ENCODE measurements around the gene STIMATE. TPM values are rescaled to one million over a fixed set of nuclear protein-coding genes. Genes with fewer than 3 reads are reported as not detected.
A peak's percentile ranks its signal among the peaks of the same experiment; 100 is the strongest.

Gene STIMATE
- total and polyA plus RNA-seq, 9 of the 15 experiments (the other 6 are each of a cell fraction or from before 2014, with no cell fraction given), result 0.14 to 7.7 (median 4.9) TPM

DNA sequence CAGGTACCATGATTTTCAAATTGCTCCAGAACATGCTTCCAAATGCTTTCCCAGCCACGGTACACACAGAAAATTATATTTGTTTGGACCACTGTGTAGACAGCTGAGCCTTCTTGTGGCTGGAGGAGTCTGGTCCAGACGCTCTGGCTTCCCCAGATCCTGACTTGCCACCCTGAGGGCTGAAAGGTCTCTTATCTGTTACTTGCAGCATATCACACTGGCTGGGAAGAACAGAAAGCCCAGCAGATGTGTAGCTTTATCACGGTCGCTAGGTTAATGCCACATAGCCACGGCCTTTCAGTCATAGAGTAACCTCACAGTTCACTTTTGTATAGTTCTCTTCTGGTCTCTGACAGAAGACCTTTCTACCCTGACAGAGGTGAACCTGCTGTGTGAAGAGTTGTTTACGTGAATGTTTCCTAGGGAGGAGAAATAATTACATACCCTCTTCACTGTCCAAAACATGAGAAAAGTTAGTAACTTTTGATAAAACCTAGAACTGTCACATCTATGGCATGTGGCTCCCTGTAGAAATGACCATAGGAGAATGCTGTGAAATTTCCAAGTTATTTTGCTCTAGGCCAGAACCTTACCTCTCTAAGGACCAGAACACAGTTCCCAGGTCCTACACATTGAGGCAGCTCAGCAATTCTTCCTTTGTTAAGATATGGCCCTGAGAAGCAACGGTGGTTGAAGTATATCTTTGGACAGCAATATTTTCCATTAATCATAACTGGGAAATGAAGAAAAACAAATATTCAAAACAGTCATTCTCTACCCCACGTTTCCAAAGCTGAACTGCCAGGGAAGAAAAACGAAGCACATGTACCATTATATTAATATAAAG lies 15.8 kb upstream of the STIMATE start (continued):
- TF ChIP-seq TBL1XR1 (IDR thresholded peaks at IDR 0.05; ENCODE audit: low read length in 2 of 2) (peak; percentile 65 to 91; a peak in 3 of 4 replicates), RBBP5 (IDR thresholded peaks at IDR 0.05; ENCODE audit: borderline replicate concordance, insufficient read depth, low read length, poor library complexity, severe bottlenecking) (no peak), FOXM1 (IDR thresholded peaks at IDR 0.05; ENCODE audit: low read depth) (peak; percentile 88), FOXM1 (CRISPR knock-in tag; IDR thresholded peaks at IDR 0.05; ENCODE audit: low read depth) (no peak), ZNF24 (IDR thresholded peaks at IDR 0.05) (no peak), HNRNPUL1 (IDR thresholded peaks at IDR 0.05; ENCODE audit: low read length) (no peak), NCOR1 (IDR thresholded peaks at IDR 0.05) (peak; percentile 96), TAL1 (IDR thresholded peaks at IDR 0.05) (peak; percentile 96), ZNF707 (CRISPR knock-in tag; conservative IDR thresholded peaks at IDR 0.05) (no peak), JUNB (CRISPR knock-in tag; conservative IDR thresholded peaks at IDR 0.05) (no peak), RNF2 (IDR thresholded peaks at IDR 0.05) (no peak), HDAC1 (IDR thresholded peaks at IDR 0.05) (peak in 1 of 2 experiments; percentile 70; a peak in 1 of 4 replicates), ZKSCAN8 (CRISPR knock-in tag; IDR thresholded peaks at IDR 0.05) (peak; percentile 72; the same call in 1 of the 2 replicates), ZNF140 (CRISPR knock-in tag; IDR thresholded peaks at IDR 0.05) (no peak), ZNF780A (CRISPR knock-in tag; IDR thresholded peaks at IDR 0.05) (no peak), STAT5A (IDR thresholded peaks at IDR 0.05; ENCODE audit: borderline replicate concordance, low read length) (peak; percentile 87), JUND (IDR thresholded peaks at IDR 0.05; ENCODE audit: borderline replicate concordance, low read depth, low read length) (peak; percentile 49; the same call in 1 of the 2 replicates), JUND (tag; IDR thresholded peaks at IDR 0.05; ENCODE audit: borderline replicate concordance, low read depth, low read length) (no peak; the same call in 2 of the 3 replicates), ELF2 (CRISPR knock-in tag; IDR thresholded peaks at IDR 0.05) (no peak), SMARCC2 (IDR thresholded peaks at IDR 0.05; ENCODE audit: low read depth) (peak; percentile 79; the same call in 1 of the 2 replicates), SNIP1 (IDR thresholded peaks at IDR 0.05; ENCODE audit: low read depth) (no peak), HDAC3 (IDR thresholded peaks at IDR 0.05; ENCODE audit: borderline replicate concordance, partially characterized antibody) (peak; percentile 86)
- TF ChIP-seq, protein P1, sequence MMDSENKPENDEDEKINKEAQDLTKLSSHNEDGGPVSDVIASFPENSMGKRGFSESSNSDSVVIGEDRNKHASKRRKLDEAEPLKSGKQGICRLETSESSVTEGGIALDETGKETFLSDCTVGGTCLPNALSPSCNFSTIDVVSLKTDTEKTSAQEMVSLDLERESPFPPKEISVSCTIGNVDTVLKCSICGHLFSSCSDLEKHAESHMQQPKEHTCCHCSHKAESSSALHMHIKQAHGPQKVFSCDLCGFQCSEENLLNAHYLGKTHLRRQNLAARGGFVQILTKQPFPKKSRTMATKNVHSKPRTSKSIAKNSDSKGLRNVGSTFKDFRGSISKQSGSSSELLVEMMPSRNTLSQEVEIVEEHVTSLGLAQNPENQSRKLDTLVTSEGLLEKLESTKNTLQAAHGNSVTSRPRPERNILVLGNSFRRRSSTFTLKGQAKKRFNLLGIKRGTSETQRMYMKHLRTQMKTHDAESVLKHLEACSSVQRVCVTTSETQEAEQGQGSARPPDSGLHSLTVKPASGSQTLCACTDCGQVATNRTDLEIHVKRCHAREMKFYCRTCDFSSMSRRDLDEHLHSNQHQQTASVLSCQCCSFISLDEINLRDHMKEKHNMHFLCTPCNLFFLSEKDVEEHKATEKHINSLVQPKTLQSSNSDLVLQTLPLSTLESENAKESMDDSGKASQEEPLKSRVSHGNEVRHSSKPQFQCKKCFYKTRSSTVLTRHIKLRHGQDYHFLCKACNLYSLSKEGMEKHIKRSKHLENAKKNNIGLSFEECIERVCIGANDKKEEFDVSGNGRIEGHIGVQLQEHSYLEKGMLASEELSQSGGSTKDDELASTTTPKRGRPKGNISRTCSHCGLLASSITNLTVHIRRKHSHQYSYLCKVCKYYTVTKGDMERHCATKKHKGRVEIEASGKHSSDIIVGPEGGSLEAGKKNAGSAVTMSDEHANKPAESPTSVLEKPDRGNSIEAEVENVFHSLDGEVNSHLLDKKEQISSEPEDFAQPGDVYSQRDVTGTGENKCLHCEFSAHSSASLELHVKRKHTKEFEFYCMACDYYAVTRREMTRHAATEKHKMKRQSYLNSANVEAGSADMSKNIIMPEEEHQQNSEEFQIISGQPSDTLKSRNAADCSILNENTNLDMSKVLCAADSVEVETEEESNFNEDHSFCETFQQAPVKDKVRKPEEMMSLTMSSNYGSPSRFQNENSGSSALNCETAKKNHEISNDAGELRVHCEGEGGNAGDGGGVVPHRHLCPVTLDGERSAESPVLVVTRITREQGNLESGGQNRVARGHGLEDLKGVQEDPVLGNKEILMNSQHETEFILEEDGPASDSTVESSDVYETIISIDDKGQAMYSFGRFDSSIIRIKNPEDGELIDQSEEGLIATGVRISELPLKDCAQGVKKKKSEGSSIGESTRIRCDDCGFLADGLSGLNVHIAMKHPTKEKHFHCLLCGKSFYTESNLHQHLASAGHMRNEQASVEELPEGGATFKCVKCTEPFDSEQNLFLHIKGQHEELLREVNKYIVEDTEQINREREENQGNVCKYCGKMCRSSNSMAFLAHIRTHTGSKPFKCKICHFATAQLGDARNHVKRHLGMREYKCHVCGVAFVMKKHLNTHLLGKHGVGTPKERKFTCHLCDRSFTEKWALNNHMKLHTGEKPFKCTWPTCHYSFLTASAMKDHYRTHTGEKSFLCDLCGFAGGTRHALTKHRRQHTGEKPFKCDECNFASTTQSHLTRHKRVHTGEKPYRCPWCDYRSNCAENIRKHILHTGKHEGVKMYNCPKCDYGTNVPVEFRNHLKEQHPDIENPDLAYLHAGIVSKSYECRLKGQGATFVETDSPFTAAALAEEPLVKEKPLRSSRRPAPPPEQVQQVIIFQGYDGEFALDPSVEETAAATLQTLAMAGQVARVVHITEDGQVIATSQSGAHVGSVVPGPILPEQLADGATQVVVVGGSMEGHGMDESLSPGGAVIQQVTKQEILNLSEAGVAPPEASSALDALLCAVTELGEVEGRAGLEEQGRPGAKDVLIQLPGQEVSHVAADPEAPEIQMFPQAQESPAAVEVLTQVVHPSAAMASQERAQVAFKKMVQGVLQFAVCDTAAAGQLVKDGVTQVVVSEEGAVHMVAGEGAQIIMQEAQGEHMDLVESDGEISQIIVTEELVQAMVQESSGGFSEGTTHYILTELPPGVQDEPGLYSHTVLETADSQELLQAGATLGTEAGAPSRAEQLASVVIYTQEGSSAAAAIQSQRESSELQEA (IDR thresholded peaks at IDR 0.05; ENCODE audit: low read depth), result no peak

All from K562 (cell line).